Activated CD8-positive, alpha-beta memory T cell treated with anti-CD3 and anti-CD28 coated beads, Interleukin-2, amount 50 U/mL, for 48 hours (primary cell): ENCODE measurements around the gene LSP1.

ENCODE experiments used
- DNase-seq: peaks from one replicate; pipeline ENCODE4 v3.0.0-alpha.2; 2020

Gene LSP1

GRCh38 chr11:1893581-1894359 lies 40.9 kb downstream of the LSP1 start:
- DNase-seq: no peak

GRCh38 chr11:1894759-1895158 lies 41.9 kb downstream of the LSP1 start:
- no peak for DNase-seq

- no peak for DNase-seq
Measured at GRCh38 chr11:1896468-1896867, 43.6 kb downstream of the LSP1 start.

GRCh38 chr11:1896923-1897322 lies 44.0 kb downstream of the LSP1 start:
- no peak for DNase-seq

- no peak for DNase-seq
Measured at GRCh38 chr11:1899090-1899489, 46.2 kb downstream of the LSP1 start.

GRCh38 chr11:1899686-1900085 lies 46.8 kb downstream of the LSP1 start:
- DNase-seq: no peak

- DNase-seq: no peak
Measured at GRCh38 chr11:1906181-1906580, 53.3 kb downstream of the LSP1 start.

GRCh38 chr11:1906611-1907423 lies 53.9 kb downstream of the LSP1 start:
- DNase-seq: no peak

GRCh38 chr11:1908618-1909017 lies 55.7 kb downstream of the LSP1 start:
- no peak for DNase-seq

GRCh38 chr11:1909524-1909923 lies 56.6 kb downstream of the LSP1 start:
- DNase-seq: no peak

GRCh38 chr11:1912289-1912878 lies 59.5 kb downstream of the LSP1 start:
- DNase-seq: no peak

GRCh38 chr11:1913271-1914060 lies 60.6 kb downstream of the LSP1 start:
- DNase-seq: no peak

- DNase-seq: no peak
Measured at GRCh38 chr11:1915795-1916131, 62.9 kb downstream of the LSP1 start.

GRCh38 chr11:1916132-1916985 lies 63.5 kb downstream of the LSP1 start:
- no peak for DNase-seq

GRCh38 chr11:1916986-1917522 lies 64.2 kb downstream of the LSP1 start:
- DNase-seq: no peak

GRCh38 chr11:1917523-1918435 lies 64.9 kb downstream of the LSP1 start:
- no peak for DNase-seq

GRCh38 chr11:1918436-1919315 lies 65.8 kb downstream of the LSP1 start:
- DNase-seq: no peak

- no peak for DNase-seq
Measured at GRCh38 chr11:1919391-1920127, 66.7 kb downstream of the LSP1 start, which contains the start of gene TNNT3. Gene TNNT3, plus strand, starts transcription at chr11:1919703. Its CDS starts 3,172 bp downstream, at chr11:1922875.
